NOMO-1 treated with dmso at 0.1 percent for 144 hours (cell line): Measurements from ENCODE around the gene IL1RAPL2.

ENCODE experiments used
- DNase-seq: peaks from one replicate; lab custom pipeline; 2025; ENCODE audit not compliant: unreplicated experiment; lab: John Stamatoyannopoulos, UW

The IL1RAPL2 gene

DNA sequence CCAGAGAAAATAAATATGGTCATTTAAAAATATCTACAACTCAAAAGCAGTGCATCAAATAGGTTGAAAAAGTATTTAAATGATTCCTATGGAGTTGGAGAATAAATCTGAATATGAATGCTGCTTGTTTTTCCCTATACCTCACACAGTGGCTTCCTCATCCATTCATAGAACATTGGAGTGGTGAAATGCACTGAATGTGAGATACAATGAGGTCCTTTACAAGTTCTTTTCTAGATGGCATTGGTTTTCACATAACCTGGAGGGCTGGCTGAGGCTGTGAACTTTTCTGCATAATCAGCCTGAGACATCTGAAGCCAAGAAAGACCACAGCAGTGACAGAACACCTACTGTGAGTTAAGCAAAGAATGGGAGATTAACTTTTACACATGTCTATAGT lies 977.3 kb downstream of the IL1RAPL2 start:
- no peak for DNase-seq

DNA sequence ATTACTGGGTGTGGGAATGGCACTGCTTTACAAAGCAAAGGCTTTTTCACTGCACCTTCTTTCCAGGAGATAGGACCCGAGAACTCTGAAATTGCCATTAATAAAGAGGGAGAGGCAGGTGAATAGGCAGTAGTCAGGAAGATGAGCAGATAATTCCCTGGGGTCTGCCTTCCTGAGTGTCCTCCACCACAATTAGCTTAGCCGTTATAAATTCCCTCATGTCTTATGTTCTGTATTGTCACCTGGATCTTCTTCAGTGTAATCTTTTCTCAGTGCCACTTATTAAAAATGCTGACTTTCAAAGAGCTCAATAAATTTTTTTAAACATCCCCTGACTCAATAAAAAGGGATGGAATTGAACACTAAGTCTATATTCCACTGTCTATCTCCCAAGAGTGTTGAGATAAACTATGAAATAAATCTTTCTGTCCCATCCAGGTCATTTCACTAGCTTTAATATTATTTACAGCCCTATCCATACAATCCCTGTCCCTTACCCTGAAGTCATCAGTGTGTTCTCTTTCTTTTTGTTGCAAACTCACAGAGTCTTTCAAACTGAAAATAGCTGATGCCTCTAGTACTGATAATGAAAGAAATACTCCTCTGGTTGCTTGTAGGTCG lies 984.2 kb downstream of the IL1RAPL2 start:
- DNase-seq = no peak

DNA sequence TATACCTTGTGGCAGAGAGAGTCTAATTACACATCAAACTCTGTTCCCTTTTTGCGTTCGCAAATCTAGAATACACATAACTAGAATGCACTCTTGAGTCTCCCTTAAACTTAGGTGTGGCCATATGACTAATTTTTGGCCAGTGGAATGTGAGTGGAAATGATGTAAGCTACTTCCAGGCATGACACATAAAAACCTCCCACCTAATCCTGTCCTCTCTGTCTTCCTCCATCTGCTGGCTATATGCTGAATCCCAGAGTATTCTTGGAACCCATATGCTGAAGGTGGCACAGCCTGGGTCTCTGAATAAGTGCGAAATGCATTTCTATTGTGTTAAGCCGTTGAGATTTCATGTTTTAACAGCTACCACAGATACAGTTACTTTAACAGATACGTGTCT lies 986.4 kb downstream of the IL1RAPL2 start:
- no peak for DNase-seq

DNA sequence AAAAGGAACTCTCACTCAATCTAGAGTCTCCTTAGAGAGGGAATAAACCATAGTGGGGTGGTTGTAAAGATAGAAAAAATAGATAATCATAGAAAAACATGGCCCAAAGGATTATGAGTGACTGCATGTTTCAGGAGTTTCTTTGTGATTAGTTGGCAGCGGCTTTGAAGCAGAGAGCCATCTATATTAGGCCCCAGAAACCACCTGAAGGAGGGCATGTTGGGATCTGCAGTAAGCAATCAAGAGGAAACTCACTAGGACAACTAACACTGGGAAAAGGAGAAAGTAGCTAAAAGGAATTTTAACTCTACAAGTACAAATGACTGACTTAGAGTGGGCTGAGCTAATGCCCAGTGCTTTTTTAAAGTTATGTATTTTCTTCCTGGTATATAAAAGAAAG lies 987.1 kb downstream of the IL1RAPL2 start:
- no peak for DNase-seq

DNA sequence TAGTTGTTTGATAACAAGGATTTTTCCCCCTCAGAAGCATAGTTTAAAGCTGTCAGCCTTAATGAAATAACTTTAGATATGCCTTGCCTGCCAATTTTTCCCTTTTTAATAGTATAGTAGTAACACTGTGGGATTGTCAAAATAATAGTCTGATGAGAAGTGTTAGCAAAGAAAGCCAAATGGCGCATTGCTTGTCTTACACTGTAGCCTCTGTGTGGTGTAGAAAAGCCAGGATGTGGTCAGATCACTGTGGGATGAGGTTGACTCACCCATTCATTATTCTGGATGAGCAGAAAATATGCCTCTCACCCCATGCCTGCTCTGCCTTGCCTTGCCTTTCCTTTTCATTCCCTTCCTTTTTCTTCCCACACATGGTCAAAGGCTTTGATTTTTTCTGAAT lies 998.5 kb downstream of the IL1RAPL2 start:
- DNase-seq = no peak

DNA sequence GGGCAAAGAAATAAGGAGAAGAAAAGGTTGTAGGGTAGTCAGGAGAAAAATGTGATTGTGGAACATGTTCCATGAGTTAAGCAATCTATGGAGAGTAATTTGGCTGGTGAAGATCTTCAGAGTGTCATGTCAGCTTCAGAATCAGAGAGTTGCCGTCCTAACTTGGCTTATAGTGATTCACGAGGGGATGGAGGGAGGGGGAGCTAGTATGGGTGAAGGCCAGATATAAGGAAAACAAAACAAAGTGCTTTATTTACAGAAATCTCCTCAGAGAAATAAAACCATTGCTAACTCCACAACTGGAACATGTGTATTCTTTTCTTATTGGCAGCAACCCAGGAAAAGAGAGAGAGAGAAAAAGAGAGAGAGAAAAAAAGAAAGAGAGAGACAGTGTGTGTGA lies 999.9 kb downstream of the IL1RAPL2 start:
- no peak for DNase-seq

DNA sequence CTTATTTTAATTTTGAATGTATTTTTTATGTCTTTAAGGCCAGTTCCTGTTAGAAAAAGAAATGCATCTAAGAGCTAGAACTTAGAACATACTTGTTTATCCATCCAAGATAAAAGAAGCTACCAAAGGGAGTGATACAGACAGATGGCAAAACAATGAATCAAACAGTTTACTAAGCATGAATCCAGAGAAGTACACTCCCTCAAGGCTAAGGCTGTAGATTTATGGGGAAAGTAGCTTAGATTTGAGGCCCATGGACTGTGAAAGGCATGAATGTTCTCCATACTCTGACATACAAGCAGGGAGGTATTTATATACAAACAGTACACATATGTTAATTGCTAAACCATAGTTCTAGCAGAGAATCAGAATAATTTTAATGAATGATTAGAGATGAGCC lies 1001.1 kb downstream of the IL1RAPL2 start:
- DNase-seq = no peak

DNA sequence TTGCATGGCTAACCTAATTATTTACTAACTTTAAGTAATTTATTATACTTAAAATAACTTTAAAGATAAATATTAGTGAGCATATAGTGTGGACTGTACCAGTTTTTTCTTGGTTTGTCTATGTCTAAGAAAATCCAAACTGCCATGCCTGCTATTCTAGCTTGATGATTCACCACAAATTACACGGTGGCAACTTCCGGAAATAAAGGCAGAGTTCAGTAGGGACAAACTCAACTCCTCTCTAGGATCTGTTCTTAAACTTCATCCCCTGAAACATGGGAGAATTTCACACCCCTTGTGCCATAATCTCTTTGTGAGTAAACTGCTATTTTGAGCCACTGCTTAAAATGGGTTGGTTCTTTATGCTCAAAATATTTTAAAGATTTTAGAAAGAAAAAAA lies 1042.7 kb downstream of the IL1RAPL2 start:
- no peak for DNase-seq

DNA sequence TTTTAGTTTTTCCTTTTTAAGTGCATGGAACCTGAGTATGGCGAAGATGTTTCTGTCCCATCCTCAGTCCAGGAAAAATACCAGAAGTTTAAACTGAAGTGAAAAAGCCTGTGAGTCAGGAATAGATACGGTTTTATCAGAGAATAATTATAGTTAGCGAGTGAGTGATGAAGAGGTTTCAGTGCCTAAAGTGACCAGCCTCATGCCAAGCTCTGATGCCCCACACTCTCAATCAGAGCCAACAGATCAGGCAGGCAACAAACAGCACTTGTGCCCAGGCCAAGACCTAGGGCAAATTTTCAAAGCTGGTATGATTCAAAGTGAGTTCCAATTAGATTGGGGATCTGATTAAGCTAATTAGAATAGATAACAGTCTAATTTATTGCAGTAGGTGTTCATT lies 1043.5 kb downstream of the IL1RAPL2 start:
- no peak for DNase-seq

DNA sequence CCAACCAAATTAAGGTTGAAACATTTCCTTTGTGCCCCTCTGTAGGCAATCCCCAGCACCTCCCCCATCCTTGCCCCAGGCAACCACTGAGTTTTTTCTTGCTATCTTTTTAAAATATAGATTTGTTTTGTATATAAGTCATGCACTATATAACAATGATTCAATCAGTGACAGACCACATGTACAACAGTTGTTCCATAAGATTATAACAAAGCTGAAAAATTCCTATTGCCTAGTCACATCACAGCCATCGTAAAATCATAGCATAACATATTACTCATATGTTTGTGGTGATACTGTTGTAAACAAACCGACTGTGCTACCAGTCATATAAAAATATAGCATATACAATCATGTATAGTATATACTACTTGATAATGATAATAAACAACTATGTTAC lies 1044.4 kb downstream of the IL1RAPL2 start:
- DNase-seq = no peak

DNA sequence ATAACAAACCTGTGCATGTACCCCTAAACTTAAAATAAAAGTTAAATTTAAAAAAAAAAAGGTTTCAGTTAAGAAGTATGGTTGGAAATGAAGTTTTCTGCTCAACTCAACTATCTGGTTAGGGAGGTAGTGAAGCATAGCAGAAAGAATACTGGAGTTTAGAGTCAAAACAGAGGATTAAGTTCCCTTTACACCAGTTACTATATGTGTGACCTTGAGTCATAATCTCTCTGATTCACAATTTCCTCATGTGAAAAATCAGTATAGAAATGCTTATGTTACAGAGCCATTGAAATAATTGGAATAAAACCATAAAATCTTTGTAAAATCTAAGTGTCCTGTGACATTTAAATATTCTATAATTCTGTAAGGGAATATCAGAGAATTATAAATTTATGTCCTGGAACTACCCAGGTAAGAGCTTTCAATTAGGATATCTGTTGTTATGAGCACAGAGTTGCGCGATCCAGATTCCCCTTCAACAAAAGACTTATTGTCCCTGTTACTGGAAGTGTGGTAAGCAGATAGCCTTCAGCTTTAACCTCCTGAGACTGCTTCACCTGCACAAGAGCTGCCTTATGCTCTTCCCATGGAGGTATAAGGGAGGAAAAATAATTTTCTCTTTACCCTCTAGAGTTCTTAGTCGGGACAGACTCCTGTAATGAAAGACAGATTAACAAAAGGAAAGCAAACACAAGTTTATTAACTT lies 1052.5 kb downstream of the IL1RAPL2 start:
- no peak for DNase-seq

DNA sequence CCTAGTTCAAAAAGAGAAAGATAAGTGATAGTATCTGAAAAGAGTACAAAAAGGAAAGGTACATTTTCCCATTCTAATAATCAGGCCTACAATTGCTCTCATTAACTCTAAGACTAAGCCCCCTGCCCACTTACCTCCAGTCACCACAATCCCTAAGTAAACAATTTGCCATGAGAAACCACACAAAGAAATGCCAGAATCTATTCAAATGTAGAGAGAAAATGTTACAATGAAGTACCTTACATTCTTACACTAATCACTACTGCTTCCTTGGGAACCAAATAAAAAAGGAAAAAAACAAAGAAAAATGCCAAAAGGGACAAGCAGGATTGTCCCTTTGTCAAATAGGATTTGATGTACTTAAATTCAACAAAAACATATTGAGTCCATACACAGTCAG lies 1068.2 kb downstream of the IL1RAPL2 start:
- no peak for DNase-seq

DNA sequence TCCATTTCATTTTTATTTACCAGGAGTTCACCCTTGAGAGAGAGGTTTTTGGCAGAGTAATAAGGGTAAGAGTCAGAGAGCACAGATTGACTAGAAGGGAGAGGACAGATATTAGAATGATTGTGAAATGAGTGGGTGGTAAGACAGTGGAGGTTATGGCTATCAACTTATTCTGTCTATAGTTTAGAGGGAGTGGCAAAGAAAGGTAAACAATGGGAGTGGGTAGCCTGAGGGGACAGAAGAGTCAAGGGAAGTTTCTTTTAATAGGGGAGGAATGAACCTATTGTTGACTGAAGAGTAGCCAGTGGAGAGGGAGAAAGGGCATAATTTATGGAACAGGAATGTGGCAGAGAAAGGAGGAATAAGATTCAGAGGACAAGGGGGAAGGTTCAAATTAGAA lies 1069.8 kb downstream of the IL1RAPL2 start:
- DNase-seq = no peak

DNA sequence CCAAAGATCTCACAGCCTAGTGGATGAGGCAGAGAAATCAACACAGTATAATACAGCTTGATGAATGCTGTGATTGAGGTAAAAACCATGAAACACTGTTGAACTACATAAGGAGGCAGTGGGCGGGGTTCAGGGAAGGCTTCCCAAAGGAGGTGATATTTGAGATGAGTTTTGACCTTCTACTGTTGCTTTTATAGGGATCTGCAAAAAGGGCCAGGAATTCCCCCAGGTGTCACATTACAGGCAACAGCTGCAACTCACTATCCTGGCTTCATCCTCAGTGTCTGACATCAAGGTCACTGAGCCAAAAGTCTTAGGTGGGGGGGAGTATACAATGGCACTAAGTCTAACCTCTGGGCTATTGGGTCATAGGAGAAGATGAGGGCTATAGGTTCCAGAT lies 1070.7 kb downstream of the IL1RAPL2 start:
- no peak for DNase-seq

DNA sequence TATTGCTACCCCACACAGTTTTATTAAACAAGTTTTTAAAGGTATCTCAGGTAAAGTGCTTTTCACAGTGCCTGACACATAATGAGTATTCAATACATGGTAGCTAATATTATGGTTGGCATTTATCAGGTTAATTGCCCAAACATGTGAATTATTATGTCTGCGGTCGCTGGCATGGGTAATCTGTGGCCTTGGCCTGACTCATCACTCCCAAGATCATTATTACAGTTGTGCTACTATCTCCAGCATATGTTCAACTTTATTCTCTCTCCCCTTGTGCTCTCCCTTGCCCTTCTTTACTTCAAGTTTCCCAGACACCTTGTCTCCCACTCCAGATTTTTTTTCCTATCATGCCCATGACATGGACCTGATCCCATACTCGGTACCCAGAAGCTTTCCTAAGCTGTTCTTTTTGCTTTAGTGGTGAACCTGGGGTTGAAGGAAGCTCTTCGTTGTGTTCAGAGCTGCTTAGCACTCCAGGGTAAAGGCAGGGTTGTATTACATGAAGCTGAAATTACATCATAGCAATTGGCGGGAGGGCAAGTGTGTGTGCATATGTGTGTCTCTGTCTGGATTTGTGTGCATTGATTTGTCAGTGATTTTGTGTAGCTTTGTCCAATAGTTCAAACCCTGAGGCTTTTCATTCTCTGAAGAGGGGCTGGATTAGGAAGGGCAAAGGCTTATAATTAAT lies 1079.8 kb downstream of the IL1RAPL2 start:
- no peak for DNase-seq

DNA sequence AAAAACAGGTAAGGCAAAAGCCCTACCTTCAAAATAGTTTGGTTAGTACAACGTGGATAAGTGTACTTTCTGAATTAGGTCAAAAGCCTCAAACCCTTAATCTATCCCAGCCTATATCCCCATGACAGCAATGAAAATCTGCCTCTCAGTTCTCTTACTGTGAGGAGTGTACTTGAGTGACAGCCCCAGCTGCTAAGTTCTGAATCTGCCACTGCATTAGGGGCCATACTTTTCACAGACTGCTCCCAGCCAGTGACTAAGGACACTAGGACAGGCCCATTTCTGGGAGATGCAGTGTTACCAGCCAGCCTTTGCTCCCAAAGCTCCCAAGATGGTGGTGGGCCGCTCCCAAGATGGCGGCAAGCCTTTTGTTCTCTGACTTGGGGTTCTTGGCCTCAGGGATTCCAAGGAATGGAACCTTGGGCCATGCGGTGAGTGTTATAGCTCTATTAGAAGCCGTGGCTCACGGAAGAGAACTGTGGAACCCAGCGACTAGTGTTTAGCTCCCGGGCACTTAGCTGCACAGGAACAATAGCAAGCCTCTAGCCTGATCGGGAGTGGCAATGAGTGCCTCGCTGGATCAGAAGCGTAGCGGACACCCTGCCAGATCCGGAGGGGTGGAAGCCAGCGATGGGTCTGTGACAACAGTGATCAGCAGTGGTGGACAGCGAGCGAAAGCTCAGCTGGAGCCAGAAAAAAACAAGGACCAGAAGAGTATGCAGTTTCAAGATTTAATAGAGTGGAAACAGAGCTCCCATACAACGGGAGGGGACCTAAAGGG lies 1080.8 kb downstream of the IL1RAPL2 start:
- DNase-seq = no peak

DNA sequence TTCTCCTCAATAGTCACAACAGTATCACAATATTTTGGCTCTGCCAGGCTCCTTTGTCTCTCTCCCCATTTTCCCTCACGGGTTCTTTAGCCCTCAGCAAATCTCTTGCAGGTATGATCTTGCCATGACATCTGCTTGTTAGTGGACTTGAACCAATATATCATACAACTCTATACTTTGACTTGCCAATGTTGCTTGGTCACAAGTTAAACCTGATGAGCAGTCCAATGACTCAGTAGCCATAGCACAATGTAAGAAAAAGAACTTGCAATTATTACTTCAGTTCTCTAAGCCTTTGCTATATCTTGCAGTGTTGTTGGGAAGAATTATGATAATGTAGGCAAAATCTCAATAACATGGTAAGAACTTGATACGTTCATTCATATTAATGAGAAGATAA lies 1081.8 kb downstream of the IL1RAPL2 start:
- DNase-seq = no peak

DNA sequence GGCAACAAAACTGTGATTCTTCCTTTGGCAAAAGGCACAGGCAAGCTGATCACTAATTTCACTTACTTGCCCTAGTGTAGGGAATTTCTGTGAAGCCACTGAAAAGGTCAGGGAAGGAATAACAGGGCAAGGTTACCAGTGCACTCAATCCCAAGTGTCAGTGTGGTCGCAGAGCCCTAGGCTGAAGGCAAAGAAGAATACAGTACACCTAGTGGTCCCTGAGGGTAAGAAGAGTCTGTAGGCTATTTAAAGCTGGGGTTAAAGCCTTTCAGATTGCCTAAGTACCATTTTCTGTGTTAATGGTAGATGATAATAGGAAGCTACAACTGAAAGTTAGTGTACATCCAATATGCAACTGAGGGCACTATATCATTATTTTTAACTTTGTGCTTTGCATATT lies 1082.7 kb downstream of the IL1RAPL2 start:
- no peak for DNase-seq

DNA sequence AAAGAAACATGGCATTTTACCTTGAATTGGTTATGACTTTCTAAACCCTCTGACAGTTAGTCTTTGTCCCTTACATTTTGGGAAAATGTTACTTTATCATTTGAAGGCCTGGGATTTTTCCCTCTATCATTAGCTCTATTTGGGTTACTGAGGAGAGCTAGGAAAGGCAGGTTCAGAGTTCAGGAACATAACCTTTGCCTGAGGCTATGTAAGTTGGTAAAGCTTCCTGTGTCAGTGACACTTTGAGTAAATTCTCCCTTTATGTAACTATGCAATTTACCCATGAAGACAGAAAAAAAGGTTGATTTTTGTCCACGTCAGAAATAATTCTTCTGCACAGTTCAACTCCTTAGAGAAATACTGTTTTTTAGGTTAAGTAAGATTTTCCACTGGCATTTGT lies 1084.6 kb downstream of the IL1RAPL2 start:
- DNase-seq = no peak

DNA sequence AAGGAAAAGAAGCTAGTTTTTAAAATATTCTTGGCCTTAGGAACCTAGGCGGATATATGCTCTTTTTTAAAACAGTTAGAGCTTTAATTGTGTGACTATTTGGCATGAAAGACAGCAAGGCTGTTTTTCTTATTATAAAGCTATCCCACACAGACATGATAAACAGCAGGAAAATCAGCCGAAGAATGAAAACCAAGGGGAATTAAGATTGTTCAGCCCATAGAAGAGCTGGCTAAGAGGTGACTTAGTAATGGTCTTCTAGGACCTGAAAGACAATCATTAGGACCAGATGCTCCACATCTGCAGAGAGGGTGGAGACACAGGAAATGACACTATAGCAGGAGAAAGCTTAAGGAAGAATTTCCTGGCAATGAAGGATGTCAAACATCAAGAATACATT lies 1085.0 kb downstream of the IL1RAPL2 start:
- DNase-seq = no peak

DNA sequence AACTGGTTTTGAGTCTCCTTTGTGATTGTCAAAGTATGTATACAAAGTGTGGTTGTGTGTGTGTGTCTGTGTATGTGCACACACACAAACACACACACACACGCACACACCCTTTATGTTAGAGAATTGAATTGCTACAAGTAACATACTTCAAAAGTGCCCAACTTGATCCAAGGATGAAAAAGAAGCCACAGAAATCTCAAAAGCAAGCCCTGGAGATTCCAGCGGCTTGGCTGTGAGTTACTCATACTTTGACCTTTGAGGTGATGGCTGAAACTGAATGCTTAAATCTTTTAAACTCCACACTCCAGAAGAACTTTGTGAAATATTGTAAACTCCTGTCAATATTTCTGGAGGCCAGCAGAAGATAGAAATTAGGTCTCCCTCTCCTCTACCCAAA lies 1087.9 kb downstream of the IL1RAPL2 start:
- no peak for DNase-seq

DNA sequence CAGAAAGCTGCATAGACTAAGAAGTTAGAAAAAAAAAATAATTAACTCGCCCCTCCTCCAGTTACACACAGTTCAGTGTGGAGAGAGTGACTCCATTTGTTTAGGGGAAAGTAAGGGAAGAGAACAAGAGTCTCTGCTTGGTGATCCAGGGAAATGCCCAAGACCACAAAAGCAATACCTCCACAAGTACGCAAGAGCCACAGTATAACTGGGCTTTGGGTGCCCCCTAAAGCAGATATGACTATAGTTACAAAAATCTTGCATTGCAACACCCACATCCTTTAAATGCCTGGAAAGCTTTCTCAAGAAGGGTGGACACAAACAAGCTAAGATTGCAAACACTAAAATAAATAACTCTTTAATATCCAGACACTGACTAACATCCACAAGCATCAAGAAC lies 1092.1 kb downstream of the IL1RAPL2 start:
- DNase-seq = no peak
